Hepatocyte (in vitro differentiated cells): ENCODE results near the gene NKX3-2. TPM values are rescaled to one million over a fixed set of nuclear protein-coding genes. Genes with fewer than 3 reads are reported as not detected.

Experiments used
- DNase-seq: peaks from one replicate; pipeline ENCODE4 v3.0.0-alpha.2; 2016; ENCODE audit warnings: low spot score
- H2AFZ ChIP-seq: fragments of 200-600 bp; sonication (generic); 2 replicates; pipeline ENCODE4 v1.6.0; 2016; ENCODE audit warnings: antibody characterized with exemption, mild to moderate bottlenecking
- H3K27ac ChIP-seq: fragments of 200-600 bp; sonication (generic); 2 replicates; pipeline ENCODE4 v1.5.1; 2016; ENCODE audit warnings: mild to moderate bottlenecking
- H3K27me3 ChIP-seq: fragments of 200-600 bp; sonication (generic); 2 replicates; pipeline ENCODE4 v1.6.1; 2016
- H3K36me3 ChIP-seq: fragments of 200-600 bp; sonication (generic); replicated peaks from 2 replicates; pipeline ENCODE4 v1.5.1; 2016; ENCODE audit warnings: low read depth; ENCODE audit not compliant: insufficient read depth
- H3K4me1 ChIP-seq: fragments of 200-600 bp; sonication (generic); 2 replicates; pipeline ENCODE4 v1.5.1; 2016; ENCODE audit warnings: mild to moderate bottlenecking, moderate library complexity; ENCODE audit not compliant: insufficient read depth
- H3K4me2 ChIP-seq: fragments of 200-600 bp; sonication (generic); 2 replicates; pipeline ENCODE4 v1.6.0; 2016
- H3K4me3 ChIP-seq: fragments of 200-600 bp; sonication (generic); 2 replicates; pipeline ENCODE4 v1.5.1; 2016; ENCODE audit warnings: mild to moderate bottlenecking
- H3K79me2 ChIP-seq: fragments of 200-600 bp; sonication (generic); 2 replicates; pipeline ENCODE4 v1.6.0; 2017; ENCODE audit warnings: mild to moderate bottlenecking
- H3K9me2 ChIP-seq: fragments of 200-600 bp; sonication (generic); replicated peaks from 2 replicates; pipeline ENCODE4 v1.6.0; 2017; ENCODE audit warnings: mild to moderate bottlenecking; ENCODE audit not compliant: insufficient read depth
- H3K9me3 ChIP-seq: fragments of 200-600 bp; sonication (generic); 2 replicates; pipeline ENCODE4 v1.5.1; 2016; ENCODE audit warnings: low read depth, mild to moderate bottlenecking
- H4K20me1 ChIP-seq: fragments of 200-600 bp; sonication (generic); 2 replicates; pipeline ENCODE4 v1.6.0; 2016; ENCODE audit warnings: mild to moderate bottlenecking; ENCODE audit not compliant: insufficient read depth, poor library complexity, severe bottlenecking
- CTCF ChIP-seq: fragments of 200-600 bp; sonication (generic); IDR thresholded peaks from 2 replicates; pipeline ENCODE4 v1.5.1; 2016; ENCODE audit warnings: antibody characterized with exemption, mild to moderate bottlenecking; ENCODE audit not compliant: poor library complexity
- EZH2 ChIP-seq: fragments of 200-600 bp; sonication (generic); IDR thresholded peaks from 2 replicates; pipeline ENCODE4 v1.6.1; 2016; ENCODE audit warnings: antibody characterized with exemption, mild to moderate bottlenecking, borderline replicate concordance
- EZH2phosphoT487 ChIP-seq: fragments of 200-600 bp; sonication (generic); IDR thresholded peaks from one replicate; pipeline ENCODE4 v1.6.1; 2018; ENCODE audit warnings: antibody characterized with exemption, mild to moderate bottlenecking, low read depth, moderate library complexity; ENCODE audit not compliant: unreplicated experiment, severe bottlenecking
- WGBS: methylation state at CpG from one replicate; pipeline ENCODE4 v1.1.6; 2016; ENCODE audit warnings: low lambda C conversion rate; ENCODE audit errors: missing lambda C conversion rate; 5-methylcytosine and 5-hydroxymethylcytosine counted together
- polyA plus RNA-seq: library from polyadenylated mRNA; unstranded; fragments of >200 nt; fragmentation: Nextera tagmentation; extraction: Ambion mirVana; gene quantifications from 2 replicates; pipeline ENCODE4 v1.2.1, GENCODE V29; 2016
- total RNA-seq: library from RNA; depleted of rRNA; stranded (reverse); fragments of >200 nt; gene quantifications from 2 replicates; pipeline ENCODE4 v1.2.3, GENCODE V29; 2014

The NKX3-2 gene
- total and polyA plus RNA-seq, 2 experiments from 2014 or later = 0.33 to 0.93 TPM

GRCh38 chr4:13492747-13493146 is 51.6 kb downstream of the NKX3-2 start:
- H3K4me2 ChIP-seq = no peak overlapping the region
- H3K9me3 ChIP-seq = no peaks in the 10 kb centered on the region
- no peak overlapping the region for H2AFZ ChIP-seq
- TF ChIP-seq EZH2 (no peak), CTCF (no peak), EZH2phosphoT487 (no peak)
- peaks cover 8% of the 10 kb centered on the region for H3K27me3 ChIP-seq
- H3K27ac ChIP-seq = no peak overlapping the region
- 88% methylated on average over 3 of the region's 3 CpGs for WGBS
- H3K4me1 ChIP-seq = no peaks in the 10 kb centered on the region
- no peaks in the 10 kb centered on the region for H3K79me2 ChIP-seq
- H3K36me3 ChIP-seq = no peaks in the 10 kb centered on the region
- H4K20me1 ChIP-seq = no peaks in the 10 kb centered on the region
- DNase-seq = no peak
- H3K4me3 ChIP-seq = no peak overlapping the region
- H3K9me2 ChIP-seq = no peaks in the 10 kb centered on the region

Other genes starting within 250 kb of the NKX3-2 start
- gene RAB28, start 60.2 kb downstream of the NKX3-2 start, total RNA-seq = 19.7 and 26.1 TPM in 2 replicates
- gene RAB28, start 60.2 kb downstream of the NKX3-2 start, polyA plus RNA-seq = 14.5 and 18.1 TPM in 2 replicates
- 29.1 and 29.5 TPM in 2 replicates for gene BOD1L1, start 83.2 kb upstream of the NKX3-2 start, total RNA-seq
- 11.9 and 14.7 TPM in 2 replicates for gene BOD1L1, start 83.2 kb upstream of the NKX3-2 start, polyA plus RNA-seq